Aorta (tissue), 5 donors: ENCODE results near the gene TUSC2. TPM values are rescaled to one million over a fixed set of nuclear protein-coding genes. Genes with fewer than 3 reads are reported as not detected.

Experiments used
- ATAC-seq: fragments of 200-7000 bp; cut with Tn5 transposase; one replicate; pipeline ENCODE4 v1.9.1; 2022; ENCODE audit warnings: moderate library complexity; ENCODE audit not compliant: low FRiP score
- DNase-seq, 2 donors: peaks; one replicate each; pipeline ENCODE4 v3.0.0-alpha.2; 2020
- H3K27ac ChIP-seq, 2 donors: one replicate each; pipeline ENCODE4 v1.5.1; 2013; ENCODE audit warnings: low read length in 2 of 2, mild to moderate bottlenecking in 2 of 2, moderate library complexity in 2 of 2, control low read depth in 1 of 2, inconsistent platforms in 1 of 2, low read depth in 1 of 2
- H3K27me3 ChIP-seq, 2 donors: one replicate each; pipeline ENCODE4 v1.6.1; 2013; ENCODE audit warnings: control low read depth in 1 of 2, low read length in 1 of 2, mild to moderate bottlenecking in 1 of 2, moderate library complexity in 1 of 2; ENCODE audit not compliant: insufficient read depth in 2 of 2, control insufficient read depth in 1 of 2
- H3K36me3 ChIP-seq, 2 donors: one replicate each; pipeline ENCODE4 v1.6.1; 2013; ENCODE audit warnings: control low read depth in 1 of 2, low read length in 1 of 2, mild to moderate bottlenecking in 1 of 2; ENCODE audit not compliant: insufficient read depth in 2 of 2, control insufficient read depth in 1 of 2
- H3K4me1 ChIP-seq, 2 donors: one replicate each; pipeline ENCODE4 v1.6.1; 2013; ENCODE audit warnings: low read length in 2 of 2, control low read depth in 1 of 2, mild to moderate bottlenecking in 1 of 2, moderate library complexity in 1 of 2; ENCODE audit not compliant: insufficient read depth in 2 of 2, control insufficient read depth in 1 of 2
- H3K4me3 ChIP-seq, 2 donors: one replicate each; pipeline ENCODE4 v1.5.1; 2013; ENCODE audit warnings: low read length in 2 of 2, control low read depth in 1 of 2, mild to moderate bottlenecking in 1 of 2
- H3K9me3 ChIP-seq: one replicate; pipeline ENCODE4 v1.6.1; 2013; ENCODE audit warnings: mild to moderate bottlenecking, low read length; ENCODE audit not compliant: control insufficient read depth
- WGBS, 2 donors: extraction: QIAGEN DNeasy Blood & Tissue Kit; methylation state at CpG; one replicate each; pipeline ENCODE4 v1.1.7; 2013; 5-methylcytosine and 5-hydroxymethylcytosine counted together
- intact Hi-C, 2 donors: fragments of 100-400 bp; cut with DNase I; formaldehyde crosslinking; loops; one replicate each; pipeline versions ENCODE4 v1.14.2 to v1.15.0; 2022
- polyA plus RNA-seq, 2 donors: library from polyadenylated mRNA; stranded (reverse); fragments of 200-250 nt; gene quantifications; one replicate each; pipeline ENCODE4 v1.2.3, GENCODE V29; 2013
- total RNA-seq, 2 donors: library from RNA; stranded (reverse); fragmentation: NEBNext Ultra II Directional; extraction: Animal tissue kit (Norgen Biotek cat#: 25700); gene quantifications; one replicate each; pipeline ENCODE4 v1.2.1, GENCODE V29; 2021
- donor health status: healthy with polysubstance abuse.
- donor health status: Bipolar disorder and iron deficiency.
- donor health status: DM: no; HTN: no; CAD: no.
- donor health status: DM: no; HTN: no; CAD: no.
- donor health status: DM: yes; HTN: yes; CAD: no.

Gene TUSC2
- total and polyA plus RNA-seq, 4 donors, result 18.9 to 33.2 (median 25.5) TPM

DNA sequence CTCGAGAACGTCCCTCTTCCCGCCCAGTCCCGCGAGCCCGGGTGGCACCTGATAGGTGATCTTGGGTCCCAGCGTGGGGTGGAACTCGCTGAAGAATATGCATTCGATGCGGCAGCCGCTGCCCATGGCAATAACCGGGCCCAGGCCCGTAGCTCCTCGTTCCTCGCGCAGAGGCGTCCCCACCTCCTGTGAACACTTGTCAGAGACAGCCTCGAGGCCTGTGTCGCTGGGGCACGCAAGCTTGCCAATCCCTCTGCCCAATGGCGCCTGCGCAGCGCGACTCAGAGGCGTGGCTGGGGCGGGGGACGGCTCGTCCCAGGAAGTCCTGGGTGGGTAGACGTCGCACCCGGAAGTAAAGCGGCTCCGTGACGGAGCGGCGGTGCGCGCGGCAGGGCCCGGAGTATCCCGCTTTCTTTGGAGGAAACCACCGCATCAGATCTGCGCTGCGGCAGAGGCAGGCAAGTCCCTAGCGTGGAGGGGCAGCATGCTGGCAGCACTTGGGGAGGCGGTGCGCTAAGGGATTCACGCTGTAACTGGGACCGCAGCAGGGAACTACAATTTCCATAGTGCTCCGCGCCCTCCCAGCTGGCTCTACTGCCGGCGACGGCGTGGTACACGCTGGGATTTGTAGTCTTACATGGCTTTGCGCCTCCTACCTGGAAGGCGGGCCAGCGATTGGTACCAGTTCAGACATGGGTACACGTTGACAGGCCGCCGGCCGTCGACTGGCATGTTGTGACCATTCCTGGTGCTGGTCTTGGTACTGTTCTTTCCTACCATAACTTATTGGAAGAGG is 22.7 kb upstream of the TUSC2 start, which contains the start of the genes CYB561D2 and NPRL2:
Gene CYB561D2 (plus strand): TSS at position 336 of the 796 bp plus-strand sequence. CDS start 572 bp downstream, outside the sequence.
Gene NPRL2 (minus strand): TSS at position 249 of the 796 bp plus-strand sequence. CDS start 123 bp downstream, at position 126.
- peak; percentile 99 for DNase-seq
- peak within 1 kb of the TSS in 1 of 2 donors; percentile 75 for H3K27ac ChIP-seq
- peaks cover 0 to 5% of the 10 kb centered on the region in 2 donors for H3K36me3 ChIP-seq
- peak within 1 kb of the TSS; percentile 15 to 51 for H3K4me3 ChIP-seq
- no peaks in the 10 kb centered on the region for H3K9me3 ChIP-seq
- peak; percentile 95 for ATAC-seq
- no peaks in the 10 kb centered on the region for H3K27me3 ChIP-seq
- 0% methylated on average over 64 of the region's 64 CpGs for WGBS, 2 donors
- intact Hi-C loops, result loop anchor here in 1 of 2 donors (5.0 to 10.0 kb wide), 2 partner anchors 262 to 1044 kb away; partner anchors contain the start of genes CISH and RBM15B
- H3K4me1 ChIP-seq, result no peaks in the 10 kb centered on the region

DNA sequence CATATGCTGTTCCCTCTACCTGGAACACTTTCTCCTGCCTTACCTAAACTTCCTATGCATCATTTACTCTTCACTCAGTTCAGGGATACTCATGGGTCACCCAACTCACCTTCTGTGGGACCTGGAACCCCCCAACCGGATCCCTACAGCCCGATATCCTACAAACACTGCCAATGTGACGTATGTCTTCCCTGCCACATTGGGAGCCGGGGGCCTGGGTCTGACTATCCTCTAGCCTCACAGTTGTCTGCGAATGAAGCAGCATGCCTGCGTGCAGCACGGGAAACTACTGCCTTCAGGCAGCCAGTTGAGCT is 22.1 kb upstream of the TUSC2 start:
- 1% methylated on average over 7 of the region's 7 CpGs for WGBS, 2 donors
- intact Hi-C loops, result loop anchor here in 1 of 2 donors (5.0 to 10.0 kb wide), 2 partner anchors 262 to 1045 kb away; partner anchors contain the start of genes CISH and RBM15B
- H3K36me3 ChIP-seq, result peaks cover 0 to 5% of the 10 kb centered on the region in 2 donors
- no peaks in the 10 kb centered on the region for H3K4me1 ChIP-seq
- no peaks in the 10 kb centered on the region for H3K27me3 ChIP-seq
- H3K27ac ChIP-seq, result peak overlapping the region in 1 of 2 donors; percentile 69
- H3K9me3 ChIP-seq, result no peaks in the 10 kb centered on the region
- ATAC-seq (no peak), DNase-seq (no peak)
- peak overlapping the region; percentile 8 to 51 for H3K4me3 ChIP-seq

DNA sequence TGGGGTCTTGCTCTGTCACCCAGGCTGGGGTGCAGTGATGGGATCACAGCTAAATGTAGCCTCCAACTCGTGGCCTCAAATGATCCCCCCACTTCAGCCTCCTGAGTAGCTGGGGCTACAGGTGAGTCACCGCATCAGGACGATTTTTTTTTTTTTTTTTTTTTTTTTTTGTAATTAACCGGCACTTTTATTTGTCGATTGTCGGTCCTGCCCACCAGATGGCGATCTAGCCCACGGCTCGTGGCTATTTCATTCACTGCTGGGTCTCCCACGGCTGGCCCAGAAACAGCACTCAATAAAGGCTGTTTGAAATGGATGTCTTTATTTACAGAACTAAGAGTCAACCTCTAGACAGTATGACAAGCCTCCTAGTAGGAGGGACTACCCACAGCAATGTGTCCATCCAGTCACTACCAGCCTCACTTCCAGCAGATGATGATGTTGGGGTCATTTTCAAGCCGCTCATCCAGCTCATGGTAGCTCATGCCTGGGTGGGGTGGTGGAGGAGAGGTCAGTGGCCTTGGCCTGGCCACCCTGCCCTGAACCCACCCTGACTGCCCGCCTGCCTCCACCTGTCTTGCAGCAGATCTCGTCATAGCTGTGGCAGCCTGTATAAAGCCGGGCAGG is 19.3 kb upstream of the TUSC2 start:
- 26% methylated on average over 14 of the region's 14 CpGs for WGBS, 2 donors
- no peaks in the 10 kb centered on the region for H3K9me3 ChIP-seq
- no peaks in the 10 kb centered on the region for H3K27me3 ChIP-seq
- no peaks in the 10 kb centered on the region for H3K36me3 ChIP-seq
- peak; percentile 83 to 90 for DNase-seq
- no peak overlapping the region for H3K27ac ChIP-seq
- no peak for ATAC-seq
- H3K4me3 ChIP-seq, result no peak overlapping the region
- intact Hi-C loops, result loop anchor here in 1 of 2 donors (5.0 kb wide), 1 partner anchor 195 kb away; no protein-coding TSS in a partner anchor
- no peaks in the 10 kb centered on the region for H3K4me1 ChIP-seq

DNA sequence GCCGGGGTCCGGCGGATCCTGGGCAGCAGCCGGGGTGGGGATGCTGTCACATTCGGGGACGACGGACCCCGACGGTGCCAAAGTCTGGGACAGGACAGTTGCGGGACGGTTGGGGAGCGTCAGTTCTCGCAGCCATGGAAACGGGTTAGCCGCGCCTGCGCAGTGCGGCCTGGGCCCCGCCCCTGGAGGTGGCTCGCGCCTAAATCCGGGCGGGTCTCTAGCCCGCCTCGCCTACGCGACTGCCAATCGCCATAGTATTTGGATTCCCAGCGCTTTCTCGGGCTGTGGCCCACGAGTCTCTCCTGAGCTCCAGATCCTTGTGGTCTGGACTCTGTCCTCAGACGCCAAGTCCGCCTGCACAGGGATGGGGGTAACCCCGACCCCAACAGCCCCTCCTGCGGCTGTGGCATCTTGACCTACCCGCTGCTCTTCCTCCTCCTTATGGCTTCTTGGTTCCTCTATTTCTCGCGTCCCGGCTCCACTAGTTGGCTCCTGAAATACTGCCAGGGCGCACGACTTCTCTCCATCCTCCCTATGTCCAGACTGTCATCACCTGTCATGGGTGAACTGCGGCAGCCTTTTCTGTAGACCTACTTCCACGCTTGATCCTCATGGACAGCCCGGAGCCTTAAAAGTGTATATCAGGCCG is 17.7 kb upstream of the TUSC2 start, which contains the start of gene ZMYND10:
Gene ZMYND10 (minus strand): TSS at position 147 of the 649 bp plus-strand sequence. CDS start 153 bp downstream, outside the sequence.
- ATAC-seq, result peak; percentile 28
- Histone ChIP-seq H3K4me3 (no peak within 1 kb of the TSS), H3K36me3 (no peaks in the 10 kb centered on the region), H3K27me3 (no peaks in the 10 kb centered on the region), H3K27ac (no peak within 1 kb of the TSS), H3K4me1 (no peaks in the 10 kb centered on the region), H3K9me3 (no peaks in the 10 kb centered on the region)
- DNase-seq, result peak; percentile 84 to 94
- WGBS, 2 donors, result 7 to 9% methylated on average over 45 of the region's 45 CpGs
- intact Hi-C loops, result loop anchor here in 1 of 2 donors (5.0 kb wide), 1 partner anchor 197 kb away; no protein-coding TSS in a partner anchor

DNA sequence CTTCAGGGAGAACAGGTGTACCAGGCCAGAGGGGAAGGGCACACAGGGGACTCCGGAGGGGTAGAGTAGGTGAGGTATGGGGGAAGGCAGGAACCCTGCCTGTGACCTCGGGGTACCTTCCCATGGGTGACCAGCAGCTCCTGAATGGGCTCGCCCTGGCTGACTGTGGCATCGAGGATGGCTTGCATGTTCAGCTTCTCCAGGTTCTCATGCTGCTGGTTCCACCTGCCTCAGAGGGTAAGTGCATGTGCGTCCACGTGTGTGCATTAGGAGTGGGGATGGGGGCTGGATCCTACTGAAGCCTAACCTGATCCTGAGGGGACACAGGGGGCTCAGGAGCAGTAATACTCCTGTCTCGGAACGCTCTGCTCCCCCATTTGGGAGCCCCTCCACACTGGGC is 17.0 kb upstream of the TUSC2 start:
- no peak for ATAC-seq
- Histone ChIP-seq H3K4me3 (no peak overlapping the region), H3K27ac (no peak overlapping the region), H3K27me3 (no peaks in the 10 kb centered on the region), H3K9me3 (no peaks in the 10 kb centered on the region), H3K36me3 (no peaks in the 10 kb centered on the region), H3K4me1 (no peaks in the 10 kb centered on the region)
- WGBS, 2 donors, result 66 to 71% methylated on average over 8 of the region's 8 CpGs
- DNase-seq, result no peak
- intact Hi-C loops, result loop anchor here in 1 of 2 donors (5.0 kb wide), 1 partner anchor 197 kb away; no protein-coding TSS in a partner anchor

DNA sequence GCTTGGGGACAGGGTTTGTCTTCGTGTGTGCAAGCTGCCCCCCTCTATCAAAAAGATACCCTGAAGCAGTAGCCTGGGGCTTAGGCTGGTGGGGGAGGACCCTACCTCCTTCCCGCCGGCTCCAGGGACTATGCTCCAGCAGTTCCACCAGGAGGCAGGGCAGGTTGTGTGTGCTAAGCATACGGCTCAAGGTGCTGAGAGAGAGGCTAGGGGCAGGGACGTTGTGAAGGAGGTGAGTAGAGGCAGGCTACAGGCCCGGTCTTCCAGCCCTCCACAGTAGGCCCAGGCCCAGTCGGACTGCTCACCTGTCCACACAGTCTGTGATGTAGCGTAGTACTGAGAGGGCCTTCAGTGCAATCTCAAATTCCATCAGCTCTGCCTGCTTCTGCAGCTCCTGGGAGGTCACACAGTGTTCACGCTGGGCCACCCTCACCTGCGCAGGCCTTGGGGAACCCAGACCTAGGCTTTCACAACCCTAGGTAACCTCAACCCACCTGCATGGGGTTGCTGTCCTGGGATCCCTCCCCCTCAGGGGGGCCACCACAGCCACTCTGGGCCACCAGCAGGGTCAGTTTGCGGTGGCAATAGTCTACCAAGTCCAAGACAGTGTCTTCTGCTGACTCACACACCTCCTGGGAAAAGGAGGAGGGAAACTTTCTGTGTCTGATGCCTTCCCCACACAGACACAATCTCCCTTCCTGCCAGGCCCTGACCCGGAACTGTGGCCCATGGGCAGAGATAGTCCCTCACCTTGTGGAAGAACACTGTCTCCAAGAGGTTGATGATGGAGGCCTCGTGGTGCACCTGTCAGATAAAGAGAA is 15.0 kb upstream of the TUSC2 start:
- no peak for DNase-seq
- Histone ChIP-seq H3K4me3 (no peak overlapping the region), H3K27ac (no peak overlapping the region), H3K4me1 (no peaks in the 10 kb centered on the region), H3K27me3 (no peaks in the 10 kb centered on the region), H3K36me3 (no peaks in the 10 kb centered on the region), H3K9me3 (no peaks in the 10 kb centered on the region)
- 84 to 86% methylated on average over 13 of the region's 13 CpGs for WGBS, 2 donors
- ATAC-seq, result no peak
- intact Hi-C loops, result no loop called here

DNA sequence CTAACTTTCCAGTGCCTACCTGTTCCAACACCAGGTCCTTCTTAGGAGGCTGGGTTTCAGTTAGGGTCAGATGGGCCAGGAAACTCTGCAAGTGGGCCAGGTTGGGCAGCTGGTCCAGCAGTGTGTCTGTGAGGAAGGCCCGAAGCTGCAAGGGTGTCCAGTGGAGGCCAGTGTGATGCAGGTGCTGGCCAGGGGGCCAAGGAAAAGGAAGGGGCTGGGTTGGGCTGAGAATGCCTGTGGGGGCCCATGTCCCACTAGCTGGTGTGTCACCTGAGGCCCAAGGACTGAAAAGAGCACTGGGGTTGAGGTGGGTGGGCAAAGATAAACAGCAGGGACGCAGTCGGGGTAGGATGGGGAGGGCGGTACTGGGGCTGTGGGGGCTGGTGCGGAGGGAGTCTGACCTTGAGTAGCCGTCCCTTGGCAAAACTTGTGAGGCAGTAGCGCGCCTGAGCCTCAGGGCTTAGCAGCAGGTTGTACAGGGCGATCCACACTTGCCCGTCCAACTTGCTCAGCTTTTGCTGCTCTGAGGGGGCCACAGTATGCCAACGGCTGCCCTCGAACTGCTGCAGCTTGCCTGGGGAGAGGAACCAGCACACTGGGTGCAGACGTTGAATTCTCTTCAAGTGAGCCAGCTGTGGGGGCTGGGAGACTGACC is 14.1 kb upstream of the TUSC2 start:
- Histone ChIP-seq H3K4me3 (no peak overlapping the region), H3K9me3 (no peaks in the 10 kb centered on the region), H3K4me1 (no peaks in the 10 kb centered on the region), H3K27me3 (no peaks in the 10 kb centered on the region), H3K36me3 (no peaks in the 10 kb centered on the region), H3K27ac (no peak overlapping the region)
- intact Hi-C loops, result no loop called here
- ATAC-seq, result no peak
- DNase-seq, result no peak
- 90 to 94% methylated on average over 13 of the region's 13 CpGs for WGBS, 2 donors
